GM15510 (cell line): ENCODE measurements around the gene ALDH1B1.

Experiments
- POLR2A ChIP-seq: IDR thresholded peaks from 3 replicates; pipeline ENCODE4 v1.6.1; 2011; ENCODE audit warnings: borderline replicate concordance; ENCODE audit not compliant: insufficient read length; ENCODE audit errors: extremely low read depth

Gene ALDH1B1

DNA sequence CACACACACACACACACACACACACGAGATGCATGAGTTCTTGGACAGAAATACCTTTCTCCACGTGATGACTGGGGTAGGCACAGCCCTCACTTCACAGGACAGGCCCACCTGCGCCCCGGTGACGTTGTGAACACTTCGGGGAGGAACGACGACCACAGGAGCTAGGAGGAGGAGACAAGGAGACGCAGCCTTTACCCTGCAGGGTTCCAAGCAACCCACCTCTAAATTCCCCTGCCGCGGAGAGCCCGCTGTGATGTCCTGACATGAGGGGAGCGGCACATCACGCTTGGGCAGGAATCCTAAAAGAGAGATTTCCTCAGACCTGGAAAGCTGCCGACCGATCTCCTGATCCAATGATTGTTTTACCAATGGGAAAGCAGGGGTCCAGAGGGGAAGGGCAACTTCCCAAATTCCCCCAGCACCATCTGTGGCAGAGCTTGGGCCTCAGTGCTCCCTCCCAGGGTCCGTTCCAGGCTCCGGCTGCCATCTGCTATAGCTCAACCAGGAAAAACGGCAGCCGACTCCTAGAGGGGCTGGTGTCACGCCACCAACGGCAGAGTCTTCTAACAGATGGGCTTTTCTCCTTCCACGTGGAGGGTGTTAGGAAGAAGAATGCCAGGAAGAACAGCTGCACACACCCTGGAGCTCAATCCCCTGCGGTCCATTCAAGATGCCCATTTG lies 21.7 kb downstream of the ALDH1B1 start:
- no peak for TF ChIP-seq POLR2A

DNA sequence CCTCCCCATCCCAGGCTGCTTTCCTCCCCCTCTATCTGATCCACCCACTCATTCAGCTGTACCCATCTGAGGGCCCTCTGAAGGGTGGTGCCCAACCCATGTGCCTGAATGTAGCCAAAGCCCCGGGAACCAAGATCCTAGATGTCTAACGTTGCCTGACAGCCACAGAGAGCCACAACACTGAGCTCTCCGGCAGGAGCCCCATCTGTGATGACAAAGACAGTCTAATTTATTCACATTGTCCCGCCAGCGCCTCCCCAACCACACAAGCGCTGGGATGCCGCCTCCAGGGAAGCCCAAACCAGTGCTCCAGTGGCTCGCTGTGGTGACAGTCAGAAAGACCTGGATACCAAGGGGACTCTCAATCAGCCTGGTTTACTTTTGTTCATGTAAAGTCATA lies 23.4 kb downstream of the ALDH1B1 start:
- TF ChIP-seq POLR2A: no peak

- TF ChIP-seq POLR2A: no peak
These were observed 24.0 kb downstream of the ALDH1B1 start for GRCh38 chr9:38416461-38416860.

- TF ChIP-seq POLR2A: no peak
These were observed 24.8 kb downstream of the ALDH1B1 start for GRCh38 chr9:38417003-38417945.

DNA sequence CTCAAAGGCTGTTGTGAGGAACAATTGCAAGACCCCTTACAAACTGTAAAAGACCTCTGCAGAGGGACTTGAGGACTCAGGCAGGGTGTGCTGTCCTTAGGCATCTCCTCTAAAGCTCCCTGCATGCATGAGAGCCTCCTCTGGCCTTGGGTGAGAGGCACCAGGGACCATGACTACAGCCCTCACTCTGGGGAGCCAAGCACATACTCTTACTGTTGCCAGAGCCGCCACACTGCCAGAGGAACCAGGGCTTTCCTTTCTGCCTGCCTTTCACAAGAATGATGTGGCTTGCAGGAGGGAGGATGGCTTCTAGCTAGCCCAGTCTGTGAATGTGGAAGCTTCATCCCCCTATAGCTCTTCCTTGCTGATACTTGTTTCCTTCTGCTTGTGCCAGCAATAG lies 25.9 kb downstream of the ALDH1B1 start:
- no peak for TF ChIP-seq POLR2A

- no peak for TF ChIP-seq POLR2A
These were observed 26.7 kb downstream of the ALDH1B1 start for GRCh38 chr9:38419181-38419580.

DNA sequence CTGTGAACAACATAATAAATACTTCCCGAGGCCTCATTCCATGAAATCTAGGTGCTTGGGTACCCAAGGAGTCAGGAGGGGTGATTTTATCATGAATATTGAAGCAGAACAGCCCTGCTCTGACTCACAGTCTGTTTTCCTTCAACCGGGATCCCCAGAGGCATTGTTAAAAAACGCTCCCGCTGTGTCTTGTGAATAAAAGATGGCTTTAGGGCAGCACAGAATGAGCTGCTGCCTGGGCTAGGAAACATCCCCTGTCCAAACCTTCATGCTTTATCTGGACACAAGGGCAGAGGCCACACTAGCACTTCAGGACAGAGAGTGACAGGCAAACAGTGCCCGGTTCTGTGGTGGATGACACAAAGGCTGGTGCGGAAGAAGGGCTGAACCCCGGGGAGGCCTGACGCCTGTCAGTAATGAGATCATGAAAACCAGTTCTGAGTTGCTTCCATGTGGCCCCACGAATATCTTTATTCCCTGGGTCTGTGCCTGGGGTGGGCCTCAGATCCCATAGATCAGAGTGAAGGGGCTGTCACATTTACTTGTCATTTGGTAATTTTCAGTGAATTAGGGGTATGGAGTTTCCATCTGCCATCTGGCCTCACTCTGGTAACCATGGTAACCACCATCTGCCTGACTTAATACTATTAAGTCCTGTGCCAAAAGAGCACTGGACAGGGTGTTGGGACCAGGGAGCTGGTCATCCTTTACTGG lies 29.2 kb downstream of the ALDH1B1 start:
- no peak for TF ChIP-seq POLR2A

- TF ChIP-seq POLR2A: no peak
These were observed 30.2 kb downstream of the ALDH1B1 start for GRCh38 chr9:38422555-38423260.

DNA sequence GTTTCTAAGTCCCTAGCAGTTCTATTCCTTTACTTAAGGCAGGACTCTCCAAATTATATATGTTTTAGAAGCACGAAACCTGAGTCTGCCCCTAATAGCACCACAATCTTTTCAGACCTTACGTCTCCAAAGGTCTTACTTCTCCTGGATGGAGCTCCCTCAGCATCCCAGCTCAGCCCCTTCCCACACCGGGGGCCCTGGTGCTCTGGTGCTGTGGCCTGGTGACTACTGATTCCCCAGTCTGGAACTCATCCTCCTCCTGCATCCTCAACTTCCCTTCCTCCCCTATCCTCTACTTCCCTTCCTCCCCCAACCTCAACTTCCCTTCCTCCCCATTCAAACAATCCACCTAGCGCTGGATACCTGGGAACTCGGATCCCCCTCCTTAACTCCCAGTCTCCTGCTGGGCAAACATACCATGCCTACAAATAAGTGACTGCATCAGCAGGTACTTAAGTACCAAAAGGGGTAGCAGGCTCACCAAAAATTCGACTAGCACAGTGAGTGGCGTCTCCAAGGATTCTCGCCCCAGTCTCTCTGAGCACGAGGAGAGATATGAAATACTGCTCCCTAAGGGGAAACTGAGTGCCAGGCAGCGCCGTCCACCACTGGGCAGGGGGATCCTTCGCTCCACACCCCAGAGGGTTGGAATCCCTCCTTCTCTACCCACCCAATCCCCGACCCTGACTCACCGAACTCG lies 30.9 kb downstream of the ALDH1B1 start:
- TF ChIP-seq POLR2A: no peak

DNA sequence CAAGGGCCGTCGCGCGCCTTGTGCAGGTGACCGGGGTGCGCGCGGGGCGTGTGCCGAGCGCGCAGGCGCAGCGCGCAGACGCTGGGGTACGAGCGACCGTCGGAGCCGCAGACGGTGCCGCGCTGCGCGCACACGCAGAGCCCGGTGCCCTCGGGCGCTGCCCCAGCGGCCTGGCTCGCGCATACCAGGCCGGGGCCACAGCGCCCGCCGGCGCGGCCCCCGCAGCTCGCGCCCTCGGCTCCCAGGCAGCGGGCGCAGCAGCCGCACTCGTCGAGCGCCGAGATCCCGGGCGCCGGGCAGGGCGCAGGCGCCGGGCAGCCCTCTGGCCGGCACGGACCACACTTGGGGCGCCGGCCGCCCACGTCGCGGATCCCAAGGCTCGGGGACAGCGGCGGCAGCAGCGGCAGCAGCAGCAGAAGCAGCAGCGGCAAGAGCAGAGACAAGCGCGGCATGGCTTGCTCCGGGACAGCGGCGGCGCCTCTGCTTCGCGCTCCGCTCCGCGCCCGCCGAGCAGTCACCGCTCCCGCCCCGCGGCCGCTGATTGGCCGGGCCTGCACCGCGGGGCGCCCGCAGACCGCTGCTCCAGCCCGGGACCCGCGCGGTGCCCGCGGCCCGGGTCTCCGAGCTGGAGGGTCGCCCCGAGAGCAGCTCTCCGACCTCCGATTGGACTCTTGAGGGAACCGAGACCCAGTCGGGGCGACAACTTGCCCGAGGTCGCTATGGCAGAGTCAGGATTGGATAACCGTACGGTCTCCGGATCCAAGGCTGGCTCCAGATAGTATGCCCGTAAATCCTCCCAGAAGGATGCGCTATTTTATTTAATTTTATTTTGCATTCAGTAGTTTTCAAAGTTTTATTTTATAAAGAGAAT lies 31.7 kb downstream of the ALDH1B1 start, which contains the start of gene IGFBPL1:
IGFBPL1 (minus strand) TSS at position 482 of the 871 bp plus-strand sequence; CDS start at position 452, 30 bp downstream.
- TF ChIP-seq POLR2A: no peak

- TF ChIP-seq POLR2A: no peak
These were observed 32.4 kb downstream of the ALDH1B1 start for GRCh38 chr9:38424918-38425317.

DNA sequence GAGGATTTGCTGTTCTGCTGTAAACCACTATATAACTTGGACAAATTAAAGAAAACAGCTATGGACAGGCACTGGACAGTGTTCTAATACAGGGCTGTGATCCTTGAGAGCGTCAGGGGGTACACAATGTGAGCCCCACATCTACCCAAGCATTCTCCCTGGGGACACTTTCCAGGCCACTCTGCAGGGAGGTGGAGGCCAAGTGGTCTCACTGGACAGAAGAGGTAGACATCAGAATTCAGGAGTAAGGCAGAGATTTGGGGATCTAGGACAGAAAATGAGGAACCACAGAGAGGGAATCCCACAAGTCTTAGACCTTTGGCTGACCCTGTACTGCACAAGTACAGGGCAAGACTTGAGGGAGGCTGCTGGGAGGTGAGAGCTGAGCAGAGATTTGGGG lies 35.6 kb downstream of the ALDH1B1 start:
- no peak for TF ChIP-seq POLR2A

DNA sequence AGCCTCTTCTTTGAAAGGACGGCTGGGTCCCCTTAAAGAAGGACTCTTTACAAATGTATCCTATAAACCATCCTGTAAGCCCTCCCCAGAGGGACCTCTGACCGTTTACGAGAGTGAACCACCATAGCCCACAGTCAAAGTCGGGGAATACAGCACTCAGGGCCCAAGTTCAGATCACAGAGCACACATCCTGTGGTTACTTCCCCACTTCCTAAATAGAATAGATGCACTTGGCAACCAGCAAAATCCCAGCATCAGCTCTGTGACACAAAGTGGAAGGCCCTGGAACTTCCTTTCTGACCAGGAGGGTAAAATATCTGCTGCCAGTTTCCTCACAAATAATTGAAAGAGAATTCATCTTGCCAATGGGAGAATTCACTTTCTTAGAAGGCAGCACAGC lies 38.6 kb downstream of the ALDH1B1 start:
- TF ChIP-seq POLR2A: no peak
